ENCODE measurements around the gene GPC6. TPM values are rescaled to one million over a fixed set of nuclear protein-coding genes. Genes with fewer than 3 reads are reported as not detected.

Gene GPC6
- polyA plus RNA-seq, 1 donor (not counting 4 experiments of a cell fraction or from before 2014, with no cell fraction given), result 0.42 TPM

GRCh38 chr13:93231867-93232266, 5.3 kb downstream of the GPC6 start:
- Histone ChIP-seq H3K27me3 (ENCODE audit: control insufficient read depth, extremely low read depth, insufficient read depth, low read length) (no peaks in the 10 kb centered on the region), H4K20me1 (ENCODE audit: control insufficient read depth, extremely low read depth, insufficient read depth, low read length) (no peaks in the 10 kb centered on the region), H3K36me3 (ENCODE audit: control insufficient read depth in 2 of 2, extremely low read depth in 1 of 2, insufficient read depth in 2 of 2, low read length in 2 of 2) (no peaks in the 10 kb centered on the region), H3K4me2 (ENCODE audit: control insufficient read depth, extremely low read depth, insufficient read depth, low read depth, low read length) (no peak overlapping the region), H3K9me1 (ENCODE audit: control insufficient read depth, extremely low read depth, insufficient read depth, low read length) (no peaks in the 10 kb centered on the region), H3K9me3 (ENCODE audit: control insufficient read depth, low read depth, low read length) (no peaks in the 10 kb centered on the region), H3K9ac (ENCODE audit: control insufficient read depth, extremely low read depth, insufficient read depth, low read length) (no peak overlapping the region), H3K4me1 (ENCODE audit: control insufficient read depth, extremely low read depth, insufficient read depth, low read length) (no peaks in the 10 kb centered on the region), H3K27ac (ENCODE audit: control insufficient read depth, insufficient read depth, low read length) (no peak overlapping the region), H3K79me2 (ENCODE audit: control insufficient read depth, insufficient read depth, low read length) (no peaks in the 10 kb centered on the region), H3K4me3 (ENCODE audit: control insufficient read depth in 2 of 3, extremely low read depth in 1 of 3, insufficient read depth in 2 of 3, low read depth in 1 of 3, low read length in 3 of 3) (no peak overlapping the region), H2AFZ (ENCODE audit: control insufficient read depth, low read length) (no peak overlapping the region)
- dilution Hi-C loops (cut with MboI; ENCODE audit: extremely low pct_ligation_motif_present, low sequenced_read_pairs), result no loop called here
- FAIRE-seq (no peak), DNase-seq (ENCODE audit: low read depth, low spot score) (no peak)
- no peak for TF ChIP-seq CTCF (optimal IDR thresholded peaks at IDR 0.05 in 1 of 3, IDR thresholded peaks at IDR 0.05 in 1 of 3, conservative IDR thresholded peaks at IDR 0.05 in 1 of 3; ENCODE audit: extremely low read depth in 1 of 3, insufficient read depth in 2 of 3, low read length in 3 of 3)
- TF ChIP-seq EZH2 (IDR thresholded peaks at IDR 0.05; ENCODE audit: low read length), result no peak

GRCh38 chr13:93233997-93234416, 7.4 kb downstream of the GPC6 start:
- DNase-seq (ENCODE audit: low read depth, low spot score) (no peak), FAIRE-seq (no peak)
- Histone ChIP-seq H3K4me2 (ENCODE audit: control insufficient read depth, extremely low read depth, insufficient read depth, low read depth, low read length) (no peak overlapping the region), H3K4me1 (ENCODE audit: control insufficient read depth, extremely low read depth, insufficient read depth, low read length) (no peaks in the 10 kb centered on the region), H3K4me3 (ENCODE audit: control insufficient read depth in 2 of 3, extremely low read depth in 1 of 3, insufficient read depth in 2 of 3, low read depth in 1 of 3, low read length in 3 of 3) (no peak overlapping the region), H3K9me3 (ENCODE audit: control insufficient read depth, low read depth, low read length) (no peaks in the 10 kb centered on the region), H3K9ac (ENCODE audit: control insufficient read depth, extremely low read depth, insufficient read depth, low read length) (no peak overlapping the region), H3K27me3 (ENCODE audit: control insufficient read depth, extremely low read depth, insufficient read depth, low read length) (no peaks in the 10 kb centered on the region), H3K36me3 (ENCODE audit: control insufficient read depth in 2 of 2, extremely low read depth in 1 of 2, insufficient read depth in 2 of 2, low read length in 2 of 2) (no peaks in the 10 kb centered on the region), H4K20me1 (ENCODE audit: control insufficient read depth, extremely low read depth, insufficient read depth, low read length) (no peaks in the 10 kb centered on the region), H3K9me1 (ENCODE audit: control insufficient read depth, extremely low read depth, insufficient read depth, low read length) (no peaks in the 10 kb centered on the region), H3K79me2 (ENCODE audit: control insufficient read depth, insufficient read depth, low read length) (no peaks in the 10 kb centered on the region), H3K27ac (ENCODE audit: control insufficient read depth, insufficient read depth, low read length) (no peak overlapping the region), H2AFZ (ENCODE audit: control insufficient read depth, low read length) (no peak overlapping the region)
- TF ChIP-seq CTCF (optimal IDR thresholded peaks at IDR 0.05 in 1 of 3, IDR thresholded peaks at IDR 0.05 in 1 of 3, conservative IDR thresholded peaks at IDR 0.05 in 1 of 3; ENCODE audit: extremely low read depth in 1 of 3, insufficient read depth in 2 of 3, low read length in 3 of 3) (peak in 2 of 3 experiments; percentile 27 to 63), EZH2 (IDR thresholded peaks at IDR 0.05; ENCODE audit: low read length) (no peak)
- dilution Hi-C loops (cut with MboI; ENCODE audit: extremely low pct_ligation_motif_present, low sequenced_read_pairs), result no loop called here

Measured in keratinocyte (primary cell).